Astrocyte of the spinal cord (primary cell): ENCODE results near the gene HES3.

Experiments used
- DNase-seq: peaks from one replicate; pipeline ENCODE4 v3.0.0; 2011; ENCODE audit warnings: low read depth, low spot score
- H3K4me3 ChIP-seq: 2 replicates; pipeline ENCODE4 v1.5.1; 2011; ENCODE audit warnings: low read depth, mild to moderate bottlenecking, low read length, moderate library complexity
- CTCF ChIP-seq: IDR thresholded peaks from 2 replicates; pipeline ENCODE4 v1.5.1; 2012; ENCODE audit warnings: low read depth, mild to moderate bottlenecking, low read length, inconsistent platforms
- in situ Hi-C: cut with HindIII; loops from 2 replicates; pipeline ENCODE4 v1.10.0; 2017; ENCODE audit warnings: low sequenced_read_pairs

HES3 gene

GRCh38 chr1:6243993-6244392 is at the start of gene HES3:
Gene HES3 (plus strand): TSS chr1:6244179. CDS start chr1:6244366, 187 bp downstream.
- no peak within 1 kb of the TSS for H3K4me3 ChIP-seq
- in situ Hi-C loops: no loop called here
- DNase-seq: no peak
- no peak for TF ChIP-seq CTCF

- peak overlapping the region; percentile 99 for H3K4me3 ChIP-seq
- TF ChIP-seq CTCF: no peak
- DNase-seq: no peak
These were observed 46.1 kb upstream of the HES3 start for GRCh38 chr1:6197746-6198427.

GRCh38 chr1:6198646-6199297 is 45.2 kb upstream of the HES3 start:
- in situ Hi-C loops: no loop called here
- peak overlapping the region; percentile 99 for H3K4me3 ChIP-seq
- DNase-seq: no peak
- no peak for TF ChIP-seq CTCF

More at GRCh38 chr1:6197746-6198427, 46.1 kb upstream of the HES3 start:
- in situ Hi-C loops: no loop called here

GRCh38 chr1:6199298-6200187 is 44.4 kb upstream of the HES3 start, which contains the start of gene RPL22:
Gene RPL22 (minus strand): TSS chr1:6199595. CDS start chr1:6199573, 22 bp downstream.
- in situ Hi-C loops: no loop called here
- peak; percentile 99 for DNase-seq
- TF ChIP-seq CTCF: no peak
- peak within 1 kb of the TSS; percentile 99 for H3K4me3 ChIP-seq

- H3K4me3 ChIP-seq: peak overlapping the region; percentile 99
- TF ChIP-seq CTCF: no peak
- in situ Hi-C loops: no loop called here
- no peak for DNase-seq
These were observed 43.7 kb upstream of the HES3 start for GRCh38 chr1:6200188-6200809.

GRCh38 chr1:6202256-6202655 is 41.7 kb upstream of the HES3 start:
- DNase-seq: no peak
- TF ChIP-seq CTCF: no peak
- in situ Hi-C loops: no loop called here
- no peak overlapping the region for H3K4me3 ChIP-seq
